ENCODE data around the gene MAPK8. TPM values are rescaled to one million over a fixed set of nuclear protein-coding genes. Genes with fewer than 3 reads are reported as not detected.

MAPK8 gene
- total and polyA plus RNA-seq, 2 of the 4 experiments (the other 2 are of a cell fraction), result 41.5 to 54.7 TPM

GRCh38 chr10:48457949-48458661 is 151.6 kb downstream of the MAPK8 start:
- no peak overlapping the region for H4K91ac ChIP-seq (ENCODE audit: insufficient read depth, low read depth, low read length)
- no peak overlapping the region for H3K9ac ChIP-seq (ENCODE audit: low read depth, low read length)
- no peak overlapping the region for H2BK120ac ChIP-seq (ENCODE audit: low read depth, low read length)
- no peak overlapping the region for H3K27ac ChIP-seq (ENCODE audit: insufficient read depth, low read length)
- no peaks in the 10 kb centered on the region for H3K9me3 ChIP-seq (ENCODE audit: control insufficient read depth, insufficient read depth, low read length)
- no peak overlapping the region for H3K4me3 ChIP-seq (ENCODE audit: insufficient read depth, low read depth, low read length)
- peaks cover 6% of the 10 kb centered on the region; the same call in 1 of the 2 replicates for H3K9me1 ChIP-seq (ENCODE audit: insufficient read depth, low read length)
- no peak overlapping the region for H3K14ac ChIP-seq (replicated peaks; ENCODE audit: low read depth, low read length)
- dilution Hi-C loops (cut with HindIII; ENCODE audit: low sequenced_read_pairs, unreplicated experiment), result no loop called here
- H2BK15ac ChIP-seq (ENCODE audit: low read depth, low read length), result no peak overlapping the region
- no peak overlapping the region for H4K5ac ChIP-seq (ENCODE audit: low read depth, low read length)
- H3K36me3 ChIP-seq (ENCODE audit: control insufficient read depth, insufficient read depth, low read length), result no peaks in the 10 kb centered on the region; the same call in 1 of the 2 replicates
- H2AK5ac ChIP-seq (ENCODE audit: low read depth, low read length), result no peak overlapping the region
- no peak overlapping the region for H3K18ac ChIP-seq (ENCODE audit: low read depth, low read length)
- H3K27me3 ChIP-seq (ENCODE audit: control insufficient read depth, insufficient read depth, low read length), result no peaks in the 10 kb centered on the region
- H3K4me2 ChIP-seq (ENCODE audit: low read depth, low read length), result no peak overlapping the region
- BruUV-seq (replicated peaks), result no TSS peak
- no peak overlapping the region for H3K4ac ChIP-seq (ENCODE audit: low read depth, low read length)
- peaks cover 25% of the 10 kb centered on the region for H4K20me1 ChIP-seq (ENCODE audit: insufficient read depth, low read length)
- no peak overlapping the region for H2BK20ac ChIP-seq (ENCODE audit: low read depth, low read length)
- intact Hi-C loops (cut with micrococcal nuclease), result no loop called here
- no peak overlapping the region for H2BK5ac ChIP-seq (ENCODE audit: low read depth, low read length, poor library complexity, severe bottlenecking)
- 86% methylated on average over 1 of the region's 5 CpGs; no CpG with 5 or more reads in 1 of the 2 experiments for whole genome bisulfite sequencing, 2 experiments (ENCODE audit: extremely low coverage in 2 of 2, insufficient read length in 1 of 2)
- no peak overlapping the region for H2AFZ ChIP-seq (replicated peaks; ENCODE audit: low read length, poor library complexity)
- ChIA-PET CTCF (no interaction called here), POLR2A (ENCODE audit: unreplicated experiment) (no interaction called here)
- ATAC-seq (ENCODE audit: low read depth), result no peak
- H4K8ac ChIP-seq (ENCODE audit: low read depth in 2 of 2, low read length in 2 of 2), result no peak overlapping the region
- H3K23ac ChIP-seq (ENCODE audit: low read depth, low read length), result no peak overlapping the region
- in situ Hi-C loops (cut with MboI; ENCODE audit: low sequenced_read_pairs), result no loop called here
- TF ChIP-seq MAFK (IDR thresholded peaks at IDR 0.05; ENCODE audit: low read depth, low read length), result no peak
- TF ChIP-seq, protein P1, sequence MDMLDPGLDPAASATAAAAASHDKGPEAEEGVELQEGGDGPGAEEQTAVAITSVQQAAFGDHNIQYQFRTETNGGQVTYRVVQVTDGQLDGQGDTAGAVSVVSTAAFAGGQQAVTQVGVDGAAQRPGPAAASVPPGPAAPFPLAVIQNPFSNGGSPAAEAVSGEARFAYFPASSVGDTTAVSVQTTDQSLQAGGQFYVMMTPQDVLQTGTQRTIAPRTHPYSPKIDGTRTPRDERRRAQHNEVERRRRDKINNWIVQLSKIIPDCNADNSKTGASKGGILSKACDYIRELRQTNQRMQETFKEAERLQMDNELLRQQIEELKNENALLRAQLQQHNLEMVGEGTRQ (IDR thresholded peaks at IDR 0.05; ENCODE audit: low read depth, low read length), result no peak
- TF ChIP-seq FOS (IDR thresholded peaks at IDR 0.05; ENCODE audit: low read depth, low read length), result no peak
- no peak for TF ChIP-seq RAD21 (IDR thresholded peaks at IDR 0.05; ENCODE audit: low read length)
- TF ChIP-seq MAZ (IDR thresholded peaks at IDR 0.05; ENCODE audit: borderline replicate concordance, low read depth, low read length), result no peak
- no peak for TF ChIP-seq RCOR1 (IDR thresholded peaks at IDR 0.05; ENCODE audit: insufficient replicate concordance, low read length)
- TF ChIP-seq CTCF (conservative IDR thresholded peaks at IDR 0.05; ENCODE audit: low read depth, low read length), result no peak
- no peak for TF ChIP-seq CHD1 (IDR thresholded peaks at IDR 0.05; ENCODE audit: low read depth, low read length)
- no peak overlapping the region for H3K56ac ChIP-seq (ENCODE audit: extremely low read depth, insufficient read depth, low read length)
- DNase-seq, result no peak
- H2AK9ac ChIP-seq (replicated peaks; ENCODE audit: low read depth, low read length, poor library complexity), result no peak overlapping the region
- peaks cover 4 to 74% of the 10 kb centered on the region in 2 experiments; a peak in 3 of 4 replicates for H3K79me1 ChIP-seq (ENCODE audit: low read depth in 1 of 2, low read length in 2 of 2)
- H3K4me1 ChIP-seq (ENCODE audit: control insufficient read depth, insufficient read depth, low read length), result peaks cover 10% of the 10 kb centered on the region

All from IMR-90 (cell line).